ENCODE measurements around the gene TNRC6C.
A peak's percentile ranks its signal among the peaks of the same experiment; 100 is the strongest.
"Not testable (repeated sequence)": the region's sequence is repeated elsewhere in the genome, so short reads cannot be mapped to it uniquely, and the experiment has no call there.

Gene TNRC6C

GRCh38 chr17:78062596-78062995 lies 104.1 kb downstream of the TNRC6C start:
- H3K4me1 Mint-ChIP-seq (ENCODE audit: low read depth) = no peaks in the 10 kb centered on the region
- H3K27me3 Mint-ChIP-seq = no peaks in the 10 kb centered on the region
- H3K27ac Mint-ChIP-seq = no peak overlapping the region
- H3K9me3 Mint-ChIP-seq = no peaks in the 10 kb centered on the region
- H3K36me3 Mint-ChIP-seq (ENCODE audit: low read depth) = peaks cover 2% of the 10 kb centered on the region
- H3K4me3 Mint-ChIP-seq = no peak overlapping the region
- intact Hi-C loops (cut with micrococcal nuclease) = no loop called here

GRCh38 chr17:78063489-78063888 lies 105.0 kb downstream of the TNRC6C start:
- no peaks in the 10 kb centered on the region for H3K27me3 Mint-ChIP-seq
- no peaks in the 10 kb centered on the region for H3K4me1 Mint-ChIP-seq (ENCODE audit: low read depth)
- H3K27ac Mint-ChIP-seq = no peak overlapping the region

GRCh38 chr17:78064708-78065107 lies 106.2 kb downstream of the TNRC6C start:
- no peak overlapping the region for H3K4me3 Mint-ChIP-seq
- intact Hi-C loops (cut with micrococcal nuclease) = no loop called here
- H3K36me3 Mint-ChIP-seq (ENCODE audit: low read depth) = peaks cover 12% of the 10 kb centered on the region
- peak overlapping the region; percentile 15 for H3K27ac Mint-ChIP-seq
- no peaks in the 10 kb centered on the region for H3K27me3 Mint-ChIP-seq
- no peaks in the 10 kb centered on the region for H3K4me1 Mint-ChIP-seq (ENCODE audit: low read depth)
- H3K9me3 Mint-ChIP-seq = no peaks in the 10 kb centered on the region

More at GRCh38 chr17:78063489-78063888, 105.0 kb downstream of the TNRC6C start:
- H3K36me3 Mint-ChIP-seq (ENCODE audit: low read depth) = peaks cover 9% of the 10 kb centered on the region
- no peak overlapping the region for H3K4me3 Mint-ChIP-seq
- H3K9me3 Mint-ChIP-seq = no peaks in the 10 kb centered on the region
- intact Hi-C loops (cut with micrococcal nuclease) = no loop called here

- H3K36me3 Mint-ChIP-seq (ENCODE audit: low read depth) = peaks cover 13% of the 10 kb centered on the region
- not testable (repeated sequence) for H3K27ac Mint-ChIP-seq
Observed at GRCh38 chr17:78066976-78067375, 108.5 kb downstream of the TNRC6C start.

GRCh38 chr17:78069695-78070094 lies 111.2 kb downstream of the TNRC6C start:
- no peaks in the 10 kb centered on the region for H3K27me3 Mint-ChIP-seq
- H3K9me3 Mint-ChIP-seq = no peaks in the 10 kb centered on the region
- peaks cover 38% of the 10 kb centered on the region for H3K36me3 Mint-ChIP-seq (ENCODE audit: low read depth)
- peak overlapping the region; percentile 58 for H3K27ac Mint-ChIP-seq
- peaks cover 7% of the 10 kb centered on the region for H3K4me1 Mint-ChIP-seq (ENCODE audit: low read depth)
- intact Hi-C loops (cut with micrococcal nuclease) = loop anchor here (10.0 kb wide), 1 partner anchor 45 kb away; no protein-coding TSS in a partner anchor
- no peak overlapping the region for H3K4me3 Mint-ChIP-seq

More at GRCh38 chr17:78066976-78067375, 108.5 kb downstream of the TNRC6C start:
- H3K9me3 Mint-ChIP-seq; intact Hi-C loops (cut with micrococcal nuclease); H3K4me3 Mint-ChIP-seq; H3K4me1 Mint-ChIP-seq (ENCODE audit: low read depth); H3K27me3 Mint-ChIP-seq: not testable (repeated sequence)

GRCh38 chr17:78072961-78073360 lies 114.5 kb downstream of the TNRC6C start:
- peaks cover 7% of the 10 kb centered on the region for H3K4me1 Mint-ChIP-seq (ENCODE audit: low read depth)
- no peak overlapping the region for H3K27ac Mint-ChIP-seq
- H3K36me3 Mint-ChIP-seq (ENCODE audit: low read depth) = peaks cover 64% of the 10 kb centered on the region

GRCh38 chr17:78075011-78075410 lies 116.5 kb downstream of the TNRC6C start:
- Mint-ChIP-seq H3K4me1 (ENCODE audit: low read depth) (peaks cover 6% of the 10 kb centered on the region), H3K4me3 (no peak overlapping the region), H3K36me3 (ENCODE audit: low read depth) (peaks cover 78% of the 10 kb centered on the region), H3K9me3 (no peaks in the 10 kb centered on the region), H3K27me3 (no peaks in the 10 kb centered on the region), H3K27ac (peak overlapping the region; percentile 53)
- intact Hi-C loops (cut with micrococcal nuclease) = loop anchor here (10.0 kb wide), 1 partner anchor 50 kb away; no protein-coding TSS in a partner anchor

More at GRCh38 chr17:78072961-78073360, 114.5 kb downstream of the TNRC6C start:
- Mint-ChIP-seq H3K9me3 (no peaks in the 10 kb centered on the region), H3K4me3 (no peak overlapping the region), H3K27me3 (no peaks in the 10 kb centered on the region)
- intact Hi-C loops (cut with micrococcal nuclease) = loop anchor here (10.0 kb wide), 1 partner anchor 48 kb away; no protein-coding TSS in a partner anchor

GRCh38 chr17:78075545-78075944 lies 117.0 kb downstream of the TNRC6C start:
- H3K4me3 Mint-ChIP-seq = no peak overlapping the region
- intact Hi-C loops (cut with micrococcal nuclease) = loop anchor here (10.0 kb wide), 1 partner anchor 51 kb away; no protein-coding TSS in a partner anchor
- no peaks in the 10 kb centered on the region for H3K27me3 Mint-ChIP-seq
- H3K9me3 Mint-ChIP-seq = no peaks in the 10 kb centered on the region
- H3K36me3 Mint-ChIP-seq (ENCODE audit: low read depth) = peaks cover 83% of the 10 kb centered on the region
- no peak overlapping the region for H3K27ac Mint-ChIP-seq
- H3K4me1 Mint-ChIP-seq (ENCODE audit: low read depth) = peaks cover 1% of the 10 kb centered on the region

- Mint-ChIP-seq H3K36me3 (ENCODE audit: low read depth) (peaks cover 60% of the 10 kb centered on the region), H3K27me3 (no peaks in the 10 kb centered on the region), H3K4me3 (no peak overlapping the region), H3K9me3 (no peaks in the 10 kb centered on the region), H3K4me1 (ENCODE audit: low read depth) (peaks cover 21% of the 10 kb centered on the region), H3K27ac (no peak overlapping the region)
- intact Hi-C loops (cut with micrococcal nuclease) = loop anchor here (10.0 kb wide), 1 partner anchor 54 kb away; no protein-coding TSS in a partner anchor
Observed at GRCh38 chr17:78079253-78079652, 120.8 kb downstream of the TNRC6C start.

GRCh38 chr17:78081551-78081950 lies 123.0 kb downstream of the TNRC6C start:
- no peaks in the 10 kb centered on the region for H3K9me3 Mint-ChIP-seq
- H3K4me3 Mint-ChIP-seq = no peak overlapping the region
- intact Hi-C loops (cut with micrococcal nuclease) = loop anchor here (10.0 kb wide), 1 partner anchor 173 kb away; no protein-coding TSS in a partner anchor
- H3K4me1 Mint-ChIP-seq (ENCODE audit: low read depth) = peaks cover 26% of the 10 kb centered on the region
- H3K36me3 Mint-ChIP-seq (ENCODE audit: low read depth) = peaks cover 45% of the 10 kb centered on the region
- H3K27ac Mint-ChIP-seq = peak overlapping the region; percentile 33
- H3K27me3 Mint-ChIP-seq = no peaks in the 10 kb centered on the region

GRCh38 chr17:78082355-78082872 lies 123.9 kb downstream of the TNRC6C start:
- Mint-ChIP-seq H3K4me1 (ENCODE audit: low read depth) (peaks cover 26% of the 10 kb centered on the region), H3K27ac (peak overlapping the region; percentile 33), H3K36me3 (ENCODE audit: low read depth) (peaks cover 45% of the 10 kb centered on the region)
- not testable (repeated sequence) for H3K4me3 Mint-ChIP-seq, H3K9me3 Mint-ChIP-seq, H3K27me3 Mint-ChIP-seq
- intact Hi-C loops (cut with micrococcal nuclease) = loop anchor here (10.0 kb wide), 1 partner anchor 172 kb away; no protein-coding TSS in a partner anchor

GRCh38 chr17:78082988-78083387 lies 124.5 kb downstream of the TNRC6C start:
- Mint-ChIP-seq H3K4me3 (no peak overlapping the region), H3K27ac (peak overlapping the region; percentile 33), H3K4me1 (ENCODE audit: low read depth) (peaks cover 26% of the 10 kb centered on the region)

GRCh38 chr17:78086740-78087139 lies 128.2 kb downstream of the TNRC6C start:
- Mint-ChIP-seq H3K4me3 (no peak overlapping the region), H3K4me1 (ENCODE audit: low read depth) (peaks cover 38% of the 10 kb centered on the region), H3K36me3 (ENCODE audit: low read depth) (peaks cover 26% of the 10 kb centered on the region), H3K27ac (no peak overlapping the region), H3K9me3 (no peaks in the 10 kb centered on the region), H3K27me3 (no peaks in the 10 kb centered on the region)
- intact Hi-C loops (cut with micrococcal nuclease) = loop anchor here (10.0 kb wide), 1 partner anchor 168 kb away; no protein-coding TSS in a partner anchor

More at GRCh38 chr17:78082988-78083387, 124.5 kb downstream of the TNRC6C start:
- Mint-ChIP-seq H3K9me3 (no peaks in the 10 kb centered on the region), H3K27me3 (no peaks in the 10 kb centered on the region), H3K36me3 (ENCODE audit: low read depth) (peaks cover 44% of the 10 kb centered on the region)
- intact Hi-C loops (cut with micrococcal nuclease) = loop anchor here (10.0 kb wide), 1 partner anchor 172 kb away; no protein-coding TSS in a partner anchor

- no peak overlapping the region for H3K4me3 Mint-ChIP-seq
- H3K9me3 Mint-ChIP-seq = no peaks in the 10 kb centered on the region
- H3K27me3 Mint-ChIP-seq = no peaks in the 10 kb centered on the region
- peaks cover 21% of the 10 kb centered on the region for H3K4me1 Mint-ChIP-seq (ENCODE audit: low read depth)
- intact Hi-C loops (cut with micrococcal nuclease) = loop anchor here (10.0 kb wide), 1 partner anchor 166 kb away; no protein-coding TSS in a partner anchor
- H3K27ac Mint-ChIP-seq = no peak overlapping the region
- H3K36me3 Mint-ChIP-seq (ENCODE audit: low read depth) = peaks cover 43% of the 10 kb centered on the region
Observed at GRCh38 chr17:78088529-78088928, 130.0 kb downstream of the TNRC6C start.
